Nephron (organoid): ENCODE results near the gene TAS2R60.
"Not testable (repeated sequence)": the region's sequence is repeated elsewhere in the genome, so short reads cannot be mapped to it uniquely, and the experiment has no call there.

Experiments
- H3K27ac Mint-ChIP-seq, 3 experiments: 2 replicates each; pipeline ENCODE4 v1.8.0; 2020; ENCODE audit warnings: mixed read lengths in 3 of 3, mild to moderate bottlenecking in 2 of 3, moderate library complexity in 1 of 3
- H3K27me3 Mint-ChIP-seq: 2 replicates; pipeline ENCODE4 v1.8.0; 2021; ENCODE audit warnings: low read depth, mild to moderate bottlenecking, moderate library complexity, mixed read lengths
- H3K36me3 Mint-ChIP-seq: 2 replicates; pipeline ENCODE4 v1.8.0; 2020; ENCODE audit warnings: low read depth, mixed read lengths
- H3K4me1 Mint-ChIP-seq: 2 replicates; pipeline ENCODE4 v1.8.0; 2020; ENCODE audit warnings: mixed read lengths
- H3K4me3 Mint-ChIP-seq, 3 experiments: 2 replicates each; pipeline ENCODE4 v1.8.0; 2020; ENCODE audit warnings: mild to moderate bottlenecking in 3 of 3, mixed read lengths in 3 of 3, moderate library complexity in 2 of 3
- H3K9me3 Mint-ChIP-seq: 2 replicates; pipeline ENCODE4 v1.8.0; 2020; ENCODE audit warnings: mixed read lengths
- TF ChIP-seq, protein P1 (sequence below), 3 experiments: fragments of 200-600 bp; sonication (generic); IDR thresholded peaks; one replicate each; pipeline ENCODE4 v1.5.0; 2021; ENCODE audit warnings: antibody characterized with exemption in 3 of 3; ENCODE audit not compliant: unreplicated experiment in 3 of 3

TAS2R60 gene

DNA sequence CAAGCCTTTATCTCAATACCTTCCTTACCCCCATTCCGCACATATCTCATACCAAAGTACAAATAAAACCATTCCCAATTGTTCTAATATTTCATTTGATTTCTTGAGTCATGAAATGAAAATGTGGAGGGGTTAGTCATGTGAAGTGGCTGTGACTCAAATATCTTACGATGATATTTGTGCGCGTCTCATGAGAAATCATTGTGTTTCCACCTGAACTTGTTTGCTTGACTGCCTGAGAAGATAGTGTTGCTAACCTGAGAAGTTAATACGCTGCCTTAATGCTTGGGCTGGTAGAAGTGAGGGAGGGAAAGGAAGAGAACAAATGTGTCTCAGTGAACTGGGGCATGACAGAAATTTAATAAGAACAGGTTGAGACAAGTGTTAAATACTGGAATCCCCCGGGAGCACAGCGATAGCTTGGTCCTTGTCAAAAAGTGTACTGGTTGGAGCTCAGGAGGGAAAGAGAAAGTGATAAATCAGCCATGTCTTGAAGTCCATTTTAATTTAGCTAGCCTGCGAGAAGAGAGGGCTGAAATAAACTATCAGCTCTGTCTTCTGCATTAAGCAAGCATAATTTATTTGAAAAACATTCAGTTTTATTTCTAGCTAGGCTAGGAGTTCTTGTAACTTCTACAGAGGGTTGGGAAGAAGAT is 27.4 kb upstream of the TAS2R60 start:
- H3K27me3 Mint-ChIP-seq: peaks cover 26% of the 10 kb centered on the region
- no peaks in the 10 kb centered on the region for H3K36me3 Mint-ChIP-seq
- peak overlapping the region in 1 of 3 experiments; percentile 14 for H3K4me3 Mint-ChIP-seq
- peaks cover 54% of the 10 kb centered on the region for H3K4me1 Mint-ChIP-seq
- peaks cover 7% of the 10 kb centered on the region for H3K9me3 Mint-ChIP-seq
- peak overlapping the region; percentile 7 to 21 (median 10) for H3K27ac Mint-ChIP-seq
- TF ChIP-seq, protein P1, sequence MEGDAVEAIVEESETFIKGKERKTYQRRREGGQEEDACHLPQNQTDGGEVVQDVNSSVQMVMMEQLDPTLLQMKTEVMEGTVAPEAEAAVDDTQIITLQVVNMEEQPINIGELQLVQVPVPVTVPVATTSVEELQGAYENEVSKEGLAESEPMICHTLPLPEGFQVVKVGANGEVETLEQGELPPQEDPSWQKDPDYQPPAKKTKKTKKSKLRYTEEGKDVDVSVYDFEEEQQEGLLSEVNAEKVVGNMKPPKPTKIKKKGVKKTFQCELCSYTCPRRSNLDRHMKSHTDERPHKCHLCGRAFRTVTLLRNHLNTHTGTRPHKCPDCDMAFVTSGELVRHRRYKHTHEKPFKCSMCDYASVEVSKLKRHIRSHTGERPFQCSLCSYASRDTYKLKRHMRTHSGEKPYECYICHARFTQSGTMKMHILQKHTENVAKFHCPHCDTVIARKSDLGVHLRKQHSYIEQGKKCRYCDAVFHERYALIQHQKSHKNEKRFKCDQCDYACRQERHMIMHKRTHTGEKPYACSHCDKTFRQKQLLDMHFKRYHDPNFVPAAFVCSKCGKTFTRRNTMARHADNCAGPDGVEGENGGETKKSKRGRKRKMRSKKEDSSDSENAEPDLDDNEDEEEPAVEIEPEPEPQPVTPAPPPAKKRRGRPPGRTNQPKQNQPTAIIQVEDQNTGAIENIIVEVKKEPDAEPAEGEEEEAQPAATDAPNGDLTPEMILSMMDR (IDR thresholded peaks at IDR 0.05; ENCODE audit: unreplicated experiment in 3 of 3): no peak

DNA sequence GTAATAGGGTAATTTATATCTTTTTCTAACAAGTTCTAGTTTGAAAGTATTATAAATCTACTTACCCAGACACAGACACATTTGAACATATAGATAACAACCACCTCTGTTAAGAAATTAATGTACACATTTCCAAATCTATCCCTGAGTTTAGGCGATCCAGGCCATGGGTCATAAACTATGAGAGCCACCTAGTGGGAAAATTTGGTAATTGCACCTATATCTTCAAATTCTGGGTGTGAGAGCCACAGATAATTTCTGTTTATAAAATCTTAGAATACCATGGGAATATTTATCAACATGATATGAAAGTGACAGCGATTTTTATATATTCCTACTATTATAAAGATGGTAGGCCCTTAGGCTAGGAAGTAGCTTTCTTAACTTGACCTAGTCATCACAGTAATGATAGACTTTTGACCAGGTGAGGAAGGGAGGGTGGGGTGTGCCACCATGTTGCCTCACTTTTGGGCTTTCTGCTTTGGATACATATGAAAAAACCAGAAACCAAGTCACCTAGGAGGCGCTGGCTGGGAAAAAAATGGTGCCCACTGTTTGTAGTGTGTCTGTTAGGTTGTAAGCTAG is 26.6 kb upstream of the TAS2R60 start:
- Mint-ChIP-seq H3K9me3 (peaks cover 7% of the 10 kb centered on the region), H3K27ac (no peak overlapping the region), H3K27me3 (peaks cover 26% of the 10 kb centered on the region), H3K4me3 (no peak overlapping the region), H3K36me3 (no peaks in the 10 kb centered on the region), H3K4me1 (peaks cover 49% of the 10 kb centered on the region)
- TF ChIP-seq, protein P1 (IDR thresholded peaks at IDR 0.05; ENCODE audit: unreplicated experiment in 3 of 3): peak; percentile 77 to 89 (median 80)

DNA sequence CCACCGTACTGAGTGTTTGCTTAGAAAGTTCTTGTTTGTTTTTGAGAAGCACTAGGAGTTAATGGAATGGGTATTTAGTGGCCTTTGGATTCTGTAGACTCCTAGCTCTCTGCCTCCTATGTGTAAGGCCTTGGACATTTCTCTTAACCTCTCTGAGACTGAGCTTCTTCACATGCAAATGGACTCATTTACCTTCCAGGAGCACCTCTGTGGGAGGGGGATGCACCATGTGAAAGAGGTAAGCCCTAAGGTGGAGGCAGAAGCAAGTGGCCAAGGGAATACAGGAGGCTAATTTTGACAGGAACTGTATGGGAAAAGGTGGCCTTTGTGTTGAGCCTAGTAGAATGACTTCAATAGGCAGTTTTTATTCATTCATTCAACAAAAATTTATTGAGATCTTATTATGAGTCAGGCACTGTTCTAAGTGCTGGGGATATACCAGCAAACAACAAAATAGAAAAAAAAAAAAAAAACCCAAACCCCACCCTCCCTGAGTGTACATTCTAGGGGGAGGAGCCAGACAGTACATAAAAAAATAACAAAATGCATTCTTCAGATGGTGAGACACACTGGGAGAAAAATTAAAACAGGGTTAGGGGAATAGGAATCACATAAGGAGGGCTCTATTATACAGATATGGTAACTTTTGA is 25.4 kb upstream of the TAS2R60 start:
- peaks cover 21% of the 10 kb centered on the region for H3K27me3 Mint-ChIP-seq
- H3K4me1 Mint-ChIP-seq: peaks cover 50% of the 10 kb centered on the region
- no peak overlapping the region for H3K27ac Mint-ChIP-seq
- TF ChIP-seq, protein P1 (IDR thresholded peaks at IDR 0.05; ENCODE audit: unreplicated experiment in 3 of 3): no peak
- H3K4me3 Mint-ChIP-seq: no peak overlapping the region
- peaks cover 7% of the 10 kb centered on the region for H3K9me3 Mint-ChIP-seq
- H3K36me3 Mint-ChIP-seq: no peaks in the 10 kb centered on the region

DNA sequence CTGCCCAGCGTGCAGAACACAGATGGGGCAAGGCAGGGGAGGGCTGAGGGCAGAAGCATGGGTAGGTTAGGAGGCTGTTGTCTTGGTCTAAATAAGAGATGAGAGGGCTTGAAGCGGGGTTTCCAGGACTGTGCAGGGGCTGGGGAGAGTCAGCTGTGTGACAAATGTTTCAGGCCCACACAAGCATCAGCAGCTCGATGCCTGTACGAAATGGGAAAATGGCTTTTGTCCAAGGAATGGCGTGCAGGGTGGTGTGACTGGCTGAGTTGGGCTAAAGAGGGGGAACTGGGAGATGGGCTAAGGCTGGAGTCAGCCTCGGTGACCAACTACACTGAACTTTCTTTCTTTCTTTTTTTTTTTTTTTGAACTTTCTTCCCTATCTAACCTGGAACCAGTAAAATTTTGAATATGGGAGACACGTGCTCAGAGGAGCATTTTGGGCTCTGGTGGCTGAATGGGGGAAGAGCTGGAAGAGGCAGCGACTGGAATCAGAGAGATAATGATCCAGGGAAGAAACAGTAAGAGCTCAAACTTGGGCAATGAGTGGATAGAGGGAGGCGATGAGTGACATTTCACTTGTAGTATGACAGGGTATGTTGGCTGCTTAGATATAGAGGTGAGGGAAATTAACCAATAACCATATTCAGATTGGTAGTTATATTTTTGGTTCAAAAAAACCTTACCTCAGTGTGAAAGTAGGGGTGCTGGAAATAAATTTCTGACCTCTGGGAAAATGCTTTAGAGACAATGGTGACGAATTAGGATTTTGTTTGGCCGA is 24.4 kb upstream of the TAS2R60 start:
- peaks cover 21% of the 10 kb centered on the region for H3K27me3 Mint-ChIP-seq
- H3K4me3 Mint-ChIP-seq: no peak overlapping the region
- H3K9me3 Mint-ChIP-seq: peaks cover 7% of the 10 kb centered on the region
- H3K36me3 Mint-ChIP-seq: no peaks in the 10 kb centered on the region
- TF ChIP-seq, protein P1 (IDR thresholded peaks at IDR 0.05; ENCODE audit: unreplicated experiment in 3 of 3): no peak
- no peak overlapping the region for H3K27ac Mint-ChIP-seq
- peaks cover 45% of the 10 kb centered on the region for H3K4me1 Mint-ChIP-seq

DNA sequence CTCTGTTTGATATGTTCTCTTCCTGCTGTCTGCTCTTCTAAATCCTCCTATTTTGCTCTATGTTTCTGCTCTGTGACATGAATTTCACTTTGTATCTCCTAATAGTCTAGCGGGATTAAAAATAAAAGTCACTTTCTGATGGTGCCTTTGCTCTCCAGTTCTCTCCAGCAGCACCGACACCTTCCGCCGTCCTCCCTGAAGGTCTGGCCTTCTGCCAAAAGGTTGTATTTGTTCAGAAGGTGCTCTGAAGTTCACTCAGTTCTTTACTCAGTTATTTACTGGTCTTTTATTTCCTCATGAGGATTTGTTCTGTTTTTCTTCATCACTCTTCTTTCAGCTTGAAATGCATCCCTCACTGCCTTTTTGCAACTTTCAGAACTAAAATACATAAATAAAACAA is 23.4 kb upstream of the TAS2R60 start:
- TF ChIP-seq, protein P1 (IDR thresholded peaks at IDR 0.05; ENCODE audit: unreplicated experiment in 3 of 3): no peak
- no peaks in the 10 kb centered on the region for H3K36me3 Mint-ChIP-seq

DNA sequence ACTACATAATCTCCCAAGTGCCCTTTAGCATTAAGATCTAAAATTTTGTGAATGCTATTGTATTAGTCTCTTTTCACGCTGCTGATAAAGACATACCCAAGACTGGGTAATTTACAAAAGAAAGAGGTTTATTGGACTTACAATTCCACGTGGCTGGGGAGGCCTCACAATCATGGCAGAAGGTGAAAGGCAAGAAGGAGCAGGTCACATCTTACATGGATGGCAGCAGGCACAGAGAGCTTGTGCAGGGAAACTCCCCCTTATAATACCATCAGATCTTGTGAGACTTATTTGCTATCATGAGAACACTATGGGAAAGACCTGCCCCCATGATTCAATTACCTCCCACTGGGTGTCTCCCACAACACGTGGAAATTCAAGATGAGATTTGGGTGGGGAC is 22.6 kb upstream of the TAS2R60 start:
- Mint-ChIP-seq H3K4me1 (peaks cover 33% of the 10 kb centered on the region), H3K27me3 (peaks cover 12% of the 10 kb centered on the region)
- not testable (repeated sequence) for H3K4me3 Mint-ChIP-seq, H3K36me3 Mint-ChIP-seq, H3K9me3 Mint-ChIP-seq, H3K27ac Mint-ChIP-seq

More for the DNA sequence above, 23.4 kb upstream of the TAS2R60 start:
- peaks cover 41% of the 10 kb centered on the region for H3K4me1 Mint-ChIP-seq
- H3K9me3 Mint-ChIP-seq: peaks cover 7% of the 10 kb centered on the region
- peaks cover 13% of the 10 kb centered on the region for H3K27me3 Mint-ChIP-seq
- H3K27ac Mint-ChIP-seq: no peak overlapping the region
- H3K4me3 Mint-ChIP-seq: no peak overlapping the region
